KMS-11 (cell line): Measurements from ENCODE around the gene FBXL7.

Source experiments
- H2AFZ ChIP-seq: fragments of 200-600 bp; sonication (generic); 2 replicates; pipeline ENCODE4 v1.6.1; 2016; ENCODE audit warnings: antibody characterized with exemption, mixed run types, low read depth
- H3K27ac ChIP-seq: fragments of 200-600 bp; sonication (generic); 2 replicates; pipeline ENCODE4 v1.6.1; 2016; ENCODE audit warnings: mild to moderate bottlenecking, mixed run types
- H3K27me3 ChIP-seq: fragments of 200-600 bp; sonication (generic); 2 replicates; pipeline ENCODE4 v1.6.1; 2017; ENCODE audit warnings: mild to moderate bottlenecking, low read depth, mixed run types, moderate library complexity; ENCODE audit not compliant: insufficient read depth
- H3K36me3 ChIP-seq: fragments of 200-600 bp; sonication (generic); 2 replicates; pipeline ENCODE4 v1.6.1; 2017; ENCODE audit warnings: mild to moderate bottlenecking, mixed run types; ENCODE audit not compliant: insufficient read depth
- H3K4me1 ChIP-seq: fragments of 200-600 bp; sonication (generic); 2 replicates; pipeline ENCODE4 v1.6.1; 2016; ENCODE audit warnings: mild to moderate bottlenecking, low read depth, mixed run types; ENCODE audit not compliant: poor library complexity, severe bottlenecking
- H3K4me2 ChIP-seq: fragments of 200-600 bp; sonication (generic); 2 replicates; pipeline ENCODE4 v1.7.0; 2016; ENCODE audit warnings: mild to moderate bottlenecking, mixed run types
- H3K4me3 ChIP-seq: fragments of 200-600 bp; sonication (generic); IDR thresholded peaks from 2 replicates; pipeline ENCODE4 v1.6.1; 2017; ENCODE audit warnings: low read depth, low read length, mixed read lengths; ENCODE audit not compliant: insufficient read depth
- H3K79me2 ChIP-seq: fragments of 200-600 bp; sonication (generic); 2 replicates; pipeline ENCODE4 v1.6.1; 2016; ENCODE audit warnings: low read depth, mixed run types; ENCODE audit not compliant: insufficient read depth
- H3K9ac ChIP-seq: fragments of 200-600 bp; sonication (generic); 2 replicates; pipeline ENCODE4 v1.6.1; 2016; ENCODE audit warnings: mild to moderate bottlenecking, mixed run types
- H4K20me1 ChIP-seq: fragments of 200-600 bp; sonication (generic); 2 replicates; pipeline ENCODE4 v1.6.1; 2016; ENCODE audit warnings: mild to moderate bottlenecking, mixed run types; ENCODE audit not compliant: insufficient read depth
- TF ChIP-seq, protein P1 (sequence below): fragments of 200-600 bp; sonication (generic); conservative IDR thresholded peaks from 2 replicates; pipeline ENCODE4 v1.6.1; 2017; ENCODE audit warnings: low read depth, mild to moderate bottlenecking, antibody characterized with exemption, low read length, moderate library complexity, mixed read lengths

FBXL7 gene

GRCh38 chr5:15634591-15635288, 134.8 kb downstream of the FBXL7 start:
- H4K20me1 ChIP-seq: no peaks in the 10 kb centered on the region
- H3K9ac ChIP-seq: no peak overlapping the region
- no peaks in the 10 kb centered on the region for H3K27me3 ChIP-seq
- peak overlapping the region; percentile 2; the same call in 1 of the 2 replicates for H3K4me2 ChIP-seq
- TF ChIP-seq, protein P1, sequence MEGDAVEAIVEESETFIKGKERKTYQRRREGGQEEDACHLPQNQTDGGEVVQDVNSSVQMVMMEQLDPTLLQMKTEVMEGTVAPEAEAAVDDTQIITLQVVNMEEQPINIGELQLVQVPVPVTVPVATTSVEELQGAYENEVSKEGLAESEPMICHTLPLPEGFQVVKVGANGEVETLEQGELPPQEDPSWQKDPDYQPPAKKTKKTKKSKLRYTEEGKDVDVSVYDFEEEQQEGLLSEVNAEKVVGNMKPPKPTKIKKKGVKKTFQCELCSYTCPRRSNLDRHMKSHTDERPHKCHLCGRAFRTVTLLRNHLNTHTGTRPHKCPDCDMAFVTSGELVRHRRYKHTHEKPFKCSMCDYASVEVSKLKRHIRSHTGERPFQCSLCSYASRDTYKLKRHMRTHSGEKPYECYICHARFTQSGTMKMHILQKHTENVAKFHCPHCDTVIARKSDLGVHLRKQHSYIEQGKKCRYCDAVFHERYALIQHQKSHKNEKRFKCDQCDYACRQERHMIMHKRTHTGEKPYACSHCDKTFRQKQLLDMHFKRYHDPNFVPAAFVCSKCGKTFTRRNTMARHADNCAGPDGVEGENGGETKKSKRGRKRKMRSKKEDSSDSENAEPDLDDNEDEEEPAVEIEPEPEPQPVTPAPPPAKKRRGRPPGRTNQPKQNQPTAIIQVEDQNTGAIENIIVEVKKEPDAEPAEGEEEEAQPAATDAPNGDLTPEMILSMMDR: no peak
- H3K4me3 ChIP-seq: no peak overlapping the region
- H3K36me3 ChIP-seq: no peaks in the 10 kb centered on the region
- no peak overlapping the region for H2AFZ ChIP-seq
- 0 out of 2 replicates have a peak, but pooled peaks cover 2% of the 10 kb centered on the region for H3K79me2 ChIP-seq
- peak overlapping the region; percentile 20; the same call in 1 of the 2 replicates for H3K27ac ChIP-seq
- peaks cover 50% of the 10 kb centered on the region for H3K4me1 ChIP-seq

DNA sequence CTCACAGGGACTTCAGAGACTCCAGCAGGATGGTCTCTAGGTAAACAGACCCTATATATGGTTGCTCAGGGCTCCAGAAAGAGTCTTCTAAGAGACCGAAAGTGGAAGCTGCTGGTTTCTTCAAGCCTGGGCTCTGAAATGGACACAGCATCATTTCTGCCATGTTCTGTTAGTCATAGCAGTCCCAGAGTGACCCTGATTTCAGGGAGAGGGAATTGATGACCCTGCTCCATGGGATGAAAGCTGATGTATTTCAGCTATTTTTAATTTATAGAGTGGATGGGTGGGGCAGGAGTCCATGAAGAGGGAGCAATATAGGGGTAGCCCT, 135.3 kb downstream of the FBXL7 start:
- peak overlapping the region; percentile 20; the same call in 1 of the 2 replicates for H3K27ac ChIP-seq
- H2AFZ ChIP-seq: no peak overlapping the region
- H3K4me3 ChIP-seq: no peak overlapping the region
- peak overlapping the region; percentile 2; the same call in 1 of the 2 replicates for H3K4me2 ChIP-seq
- H3K9ac ChIP-seq: no peak overlapping the region
- H3K27me3 ChIP-seq: no peaks in the 10 kb centered on the region
- TF ChIP-seq, protein P1: no peak
- no peaks in the 10 kb centered on the region for H4K20me1 ChIP-seq
- 0 out of 2 replicates have a peak, but pooled peaks cover 5% of the 10 kb centered on the region for H3K79me2 ChIP-seq
- no peaks in the 10 kb centered on the region for H3K36me3 ChIP-seq
- peaks cover 55% of the 10 kb centered on the region for H3K4me1 ChIP-seq

DNA sequence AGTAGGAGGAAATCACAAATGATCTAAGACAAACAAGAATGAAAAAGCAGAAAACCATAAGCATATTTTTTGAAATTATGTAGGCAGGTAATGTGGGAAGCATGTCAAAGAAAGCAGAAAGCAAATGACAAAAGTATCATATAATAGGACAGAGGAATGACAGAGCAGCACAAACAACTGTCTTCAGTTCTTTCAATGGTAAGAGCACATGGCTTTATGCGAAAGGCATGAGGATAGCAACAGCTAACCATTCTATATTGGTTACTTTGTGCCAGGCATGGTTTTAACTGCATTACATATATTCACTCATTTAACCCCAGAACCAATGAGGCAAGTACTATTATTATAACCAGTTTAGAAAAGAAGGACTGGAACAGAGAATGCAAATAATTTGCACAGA, 137.4 kb downstream of the FBXL7 start:
- TF ChIP-seq, protein P1: no peak
- H3K79me2 ChIP-seq: peaks cover 11% of the 10 kb centered on the region; the same call in 1 of the 2 replicates
- no peak overlapping the region for H3K9ac ChIP-seq
- peaks cover 56% of the 10 kb centered on the region for H3K4me1 ChIP-seq
- no peak overlapping the region for H3K27ac ChIP-seq
- H3K4me3 ChIP-seq: no peak overlapping the region
- peak overlapping the region; percentile 62; the same call in 1 of the 2 replicates for H3K4me2 ChIP-seq
- H3K36me3 ChIP-seq: no peaks in the 10 kb centered on the region
- no peak overlapping the region for H2AFZ ChIP-seq
- no peaks in the 10 kb centered on the region for H3K27me3 ChIP-seq
- H4K20me1 ChIP-seq: no peaks in the 10 kb centered on the region

- TF ChIP-seq, protein P1: no peak
- Histone ChIP-seq H4K20me1 (no peaks in the 10 kb centered on the region), H3K27ac (peak overlapping the region; percentile 53; the same call in 1 of the 2 replicates), H3K4me3 (no peak overlapping the region), H3K36me3 (no peaks in the 10 kb centered on the region), H3K4me2 (peak overlapping the region; percentile 62), H2AFZ (no peak overlapping the region), H3K4me1 (peaks cover 56% of the 10 kb centered on the region), H3K79me2 (peaks cover 11% of the 10 kb centered on the region; the same call in 1 of the 2 replicates), H3K27me3 (no peaks in the 10 kb centered on the region), H3K9ac (no peak overlapping the region)
These were observed 137.9 kb downstream of the FBXL7 start for GRCh38 chr5:15637886-15638285.
